GM20431 (cell line): ENCODE measurements around the gene PYCARD.
"Not testable (repeated sequence)": the region's sequence is repeated elsewhere in the genome, so short reads cannot be mapped to it uniquely, and the experiment has no call there.

Experiments
- in situ Hi-C: fragments of 300-500 bp; cut with MseI, MboI; formaldehyde crosslinking; loops from one replicate; pipeline ENCODE4 v1.15.0; 2020; ENCODE audit warnings: low sequenced_read_pairs; ENCODE audit not compliant: unreplicated experiment

Gene PYCARD

GRCh38 chr16:31215287-31216162 is 13.0 kb upstream of the PYCARD start:
- in situ Hi-C loops = no loop called here

- in situ Hi-C loops = no loop called here
Observed at GRCh38 chr16:31214708-31215286, 12.2 kb upstream of the PYCARD start.

DNA sequence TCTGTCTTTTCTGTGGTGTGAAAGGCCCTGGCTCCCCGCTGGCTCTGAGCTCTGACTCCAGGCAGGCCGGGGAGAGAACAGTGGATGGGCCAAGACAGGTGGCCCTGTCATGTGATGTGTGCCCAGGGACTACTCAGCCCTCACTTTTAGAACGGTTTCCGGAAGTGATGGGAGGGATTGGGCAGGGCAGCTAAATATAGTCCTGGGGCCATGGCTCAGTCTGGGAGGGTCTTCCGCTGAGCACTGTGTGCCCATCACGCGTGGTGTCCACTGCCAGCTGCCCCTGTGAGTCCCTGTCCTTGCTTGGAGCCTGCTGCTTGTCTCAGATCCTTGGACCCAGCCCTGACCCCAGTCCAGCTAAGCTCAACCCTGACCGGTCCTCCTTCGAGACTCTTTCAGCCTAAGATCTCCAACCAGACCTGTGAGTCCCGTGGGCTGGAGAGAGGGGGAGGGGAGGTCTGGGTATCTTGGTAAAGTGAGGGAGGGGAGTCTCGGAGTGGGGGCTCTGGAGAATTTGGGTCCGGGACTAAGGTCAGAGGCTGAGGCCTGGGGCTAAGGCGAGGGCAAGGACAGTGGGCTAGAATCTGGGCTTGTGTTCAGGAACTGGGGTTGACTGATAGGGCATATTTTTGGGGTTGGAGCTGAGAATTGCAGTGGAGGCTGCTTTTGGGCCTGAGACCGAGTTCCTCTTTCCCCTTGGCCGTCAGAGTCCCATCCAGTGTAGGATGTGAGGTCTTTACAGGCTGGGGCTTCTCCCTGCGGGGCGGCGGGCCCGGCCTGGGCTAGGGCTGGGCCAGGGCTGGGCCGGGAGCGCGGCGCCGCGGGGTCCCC is 11.5 kb upstream of the PYCARD start, which contains the start of gene TRIM72:
Gene TRIM72, plus strand, starts transcription at position 243 of the 831 bp plus-strand sequence. CDS start 620 bp downstream, outside the sequence.
- in situ Hi-C loops = no loop called here

DNA sequence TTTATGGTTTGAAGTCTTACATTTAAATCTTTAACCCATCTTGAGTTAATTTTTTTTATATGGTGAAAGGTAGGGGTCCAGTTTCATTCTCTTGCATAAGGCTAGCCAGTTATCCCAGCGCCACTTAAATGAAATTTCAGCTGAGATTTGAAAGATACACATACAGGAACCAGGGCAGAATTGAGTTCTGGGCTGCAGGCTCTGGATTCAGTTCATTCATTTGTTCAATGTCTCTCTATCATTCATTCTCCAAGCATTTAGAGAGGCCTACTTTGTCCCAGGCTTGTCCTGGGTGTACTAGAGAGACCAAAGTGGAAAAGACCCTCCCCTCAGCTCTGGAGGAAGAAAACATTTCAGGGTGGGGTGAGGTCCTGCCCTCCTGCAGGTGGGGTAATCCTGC is 10.8 kb upstream of the PYCARD start:
- in situ Hi-C loops = no loop called here

GRCh38 chr16:31206776-31207175 is 4.2 kb upstream of the PYCARD start:
- in situ Hi-C loops = no loop called here

GRCh38 chr16:31204871-31205666 is 2.5 kb upstream of the PYCARD start:
- in situ Hi-C loops = no loop called here

- in situ Hi-C loops = no loop called here
Observed at GRCh38 chr16:31201582-31202413, 762 bp downstream of the PYCARD start.

- in situ Hi-C loops = no loop called here
Observed at GRCh38 chr16:31200821-31201568, 1.6 kb downstream of the PYCARD start.

- in situ Hi-C loops = not testable (repeated sequence)
Observed at GRCh38 chr16:31200111-31200510, 2.4 kb downstream of the PYCARD start.

GRCh38 chr16:31199430-31200041 is 3.0 kb downstream of the PYCARD start:
- in situ Hi-C loops = no loop called here

- in situ Hi-C loops = no loop called here
Observed at GRCh38 chr16:31198207-31198882, 4.2 kb downstream of the PYCARD start.

GRCh38 chr16:31196324-31197088 is 6.1 kb downstream of the PYCARD start:
- in situ Hi-C loops = no loop called here

DNA sequence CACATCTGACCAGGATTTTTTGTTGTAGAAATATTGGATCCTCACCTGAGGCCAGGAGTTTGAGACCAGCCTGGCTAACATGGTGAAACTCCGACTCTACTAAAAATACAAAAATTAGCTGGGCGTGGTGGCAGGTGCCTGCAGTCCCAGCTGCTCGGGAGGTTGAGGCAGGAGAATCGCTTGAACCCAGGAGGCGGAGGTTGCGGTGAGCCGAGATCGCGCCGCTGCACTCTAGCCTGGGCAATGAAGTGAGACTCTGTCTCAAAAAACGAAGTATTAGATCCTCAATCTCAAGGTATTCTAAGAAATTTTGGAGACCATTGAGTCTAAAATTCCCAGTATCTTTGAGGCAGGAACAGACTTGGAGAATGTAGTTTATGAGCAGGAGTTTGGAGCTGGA is 6.7 kb downstream of the PYCARD start:
- in situ Hi-C loops = not testable (repeated sequence)

- in situ Hi-C loops = no loop called here
Observed at GRCh38 chr16:31194898-31195297, 7.7 kb downstream of the PYCARD start.

GRCh38 chr16:31193874-31194273 is 8.7 kb downstream of the PYCARD start:
- in situ Hi-C loops = no loop called here

DNA sequence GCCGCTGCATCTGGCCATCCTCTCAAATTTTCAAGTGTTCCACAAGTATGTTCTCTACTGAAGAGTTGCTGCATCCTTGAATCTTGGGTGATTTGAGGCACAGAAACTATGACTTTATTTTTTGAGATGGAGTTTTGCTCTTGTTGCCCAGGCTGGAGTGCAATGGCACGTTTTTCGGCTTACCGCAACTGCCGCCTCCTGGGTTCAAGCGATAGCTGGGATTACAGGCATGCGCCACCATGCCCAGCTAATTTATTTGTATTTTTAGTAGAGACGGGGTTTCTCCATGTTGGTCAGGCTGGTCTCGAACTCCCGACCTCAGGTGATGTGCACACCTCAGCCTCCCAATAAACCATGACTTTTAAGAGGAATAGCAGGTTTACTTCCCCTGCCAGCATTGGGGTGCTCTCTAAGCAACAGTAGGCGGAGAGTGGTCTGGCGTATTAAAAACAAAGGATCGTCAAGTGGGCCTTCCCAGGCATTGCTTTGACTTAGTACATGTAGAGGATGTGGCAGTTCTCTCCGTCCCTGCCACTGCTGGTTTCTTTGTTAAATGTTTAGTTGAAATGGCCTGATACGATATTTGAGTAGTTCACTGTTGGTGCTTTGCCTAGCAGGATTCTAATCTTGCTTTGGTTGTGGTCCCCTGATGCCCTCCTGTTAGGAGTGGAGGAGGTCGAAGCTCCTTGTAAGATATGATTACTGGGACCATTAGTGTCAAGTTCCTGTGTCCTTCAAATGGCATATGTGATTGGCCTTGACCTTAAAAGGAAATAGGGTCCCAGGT is 9.5 kb downstream of the PYCARD start:
- in situ Hi-C loops = no loop called here
